ENCODE measurements around the gene RAB37.

RAB37 gene

GRCh38 chr17:74746376-74746775 is 9.3 kb downstream of the RAB37 start:
- DNase-seq = no peak

DNA sequence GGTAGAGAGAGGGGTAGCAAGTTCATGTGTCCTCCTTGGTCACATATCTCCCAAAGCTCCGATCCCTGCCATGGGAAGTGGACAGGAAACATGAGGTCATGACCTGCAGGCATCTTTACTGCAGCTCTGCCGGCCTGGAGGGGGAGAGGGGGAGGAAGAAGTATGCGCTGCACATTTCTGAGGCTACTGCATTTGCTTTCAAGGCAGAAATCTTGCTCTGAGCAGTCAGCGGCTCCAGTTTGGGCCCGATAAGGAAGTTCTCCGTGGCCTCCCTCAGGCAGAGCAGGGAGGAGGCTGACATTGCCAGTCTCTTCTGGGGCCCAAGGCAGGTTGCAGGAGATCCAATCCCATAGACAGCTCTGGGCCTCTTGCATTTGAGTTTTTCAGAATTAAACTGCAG is 9.9 kb downstream of the RAB37 start:
- no peak for DNase-seq

- DNase-seq = no peak
Observed at GRCh38 chr17:74748279-74748528, 11.1 kb downstream of the RAB37 start.

GRCh38 chr17:74748529-74749278 is 11.6 kb downstream of the RAB37 start, which contains the start of gene NHERF1:
Gene NHERF1, plus strand, starts transcription at chr17:74748628. Its CDS starts 219 bp downstream, at chr17:74748847.
- peak; percentile 41 for DNase-seq

DNA sequence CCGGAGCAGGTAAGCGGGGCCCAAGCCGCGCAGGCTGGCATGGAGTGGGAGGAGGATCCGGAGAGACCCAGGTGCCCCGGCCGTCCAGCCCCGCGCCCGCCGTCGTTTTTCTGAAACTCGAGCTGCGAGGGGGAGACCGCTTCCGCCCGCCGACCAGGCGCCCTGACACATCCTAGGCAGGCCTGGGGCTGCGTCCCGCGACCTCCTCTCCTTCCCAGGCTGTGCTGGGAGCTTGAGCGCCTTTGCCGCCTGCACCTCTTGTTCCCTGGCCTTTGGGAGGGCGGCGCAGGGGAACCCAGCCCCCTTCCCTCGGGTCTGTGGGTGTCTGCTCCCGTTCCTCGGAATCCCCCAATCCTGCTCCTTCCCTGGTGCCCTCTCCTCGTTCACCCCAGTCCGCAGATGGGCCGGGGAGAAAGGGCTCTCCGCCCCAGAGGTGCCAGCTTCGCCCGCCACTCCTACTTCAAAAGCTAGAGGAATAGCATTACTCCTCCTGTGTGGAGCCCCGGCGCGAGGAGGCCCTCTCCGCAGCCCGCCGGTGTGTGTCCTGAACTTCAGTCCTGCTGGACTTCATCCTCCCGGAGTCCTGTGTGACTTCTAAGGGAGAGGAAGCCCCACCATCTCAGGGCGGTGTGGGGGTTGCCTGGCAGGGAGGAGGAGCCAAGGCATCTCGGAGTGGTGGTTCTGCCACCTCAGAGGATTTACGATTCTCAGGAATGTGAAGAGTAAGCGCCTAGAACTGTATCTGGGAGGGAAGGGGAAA is 12.4 kb downstream of the RAB37 start:
- DNase-seq = no peak

GRCh38 chr17:74750039-74750326 is 12.9 kb downstream of the RAB37 start:
- DNase-seq = no peak

DNA sequence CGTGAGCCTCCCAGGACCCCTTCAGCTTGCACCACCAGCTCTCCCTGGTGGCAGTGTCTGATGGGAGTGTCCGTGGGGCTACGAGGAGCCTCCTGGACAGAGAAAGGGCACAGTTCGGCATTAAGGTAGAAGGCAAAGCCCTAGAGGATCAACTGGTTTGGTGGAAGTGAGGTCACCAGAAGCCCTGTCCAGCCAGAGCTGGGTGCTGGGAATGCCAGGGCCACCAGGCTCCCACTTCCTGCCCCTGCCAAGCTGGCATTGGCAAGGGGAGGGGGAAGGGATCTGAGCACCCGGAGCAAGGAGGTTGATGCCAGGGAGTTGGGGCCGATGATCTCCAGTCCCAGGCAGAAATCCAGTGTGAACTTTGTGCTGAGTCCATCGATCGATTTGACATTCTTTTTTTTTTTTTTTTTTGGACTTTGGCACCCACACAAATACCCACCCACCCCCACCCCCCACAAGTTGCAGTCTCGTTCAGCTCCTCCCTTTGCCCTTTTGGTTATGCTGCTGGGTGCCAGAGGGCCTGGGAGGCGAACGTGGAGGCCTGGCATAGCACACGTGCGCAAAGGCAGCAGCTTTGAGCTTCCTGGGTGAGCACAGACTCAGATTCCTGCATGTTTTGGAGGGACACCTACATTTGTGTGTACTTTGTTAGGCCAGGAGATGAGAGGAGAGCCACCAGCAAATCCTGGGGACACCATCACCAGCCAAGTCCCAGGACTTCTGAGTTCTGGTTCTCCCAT is 13.4 kb downstream of the RAB37 start:
- no peak for DNase-seq

GRCh38 chr17:74752415-74752814 is 15.4 kb downstream of the RAB37 start:
- DNase-seq = no peak

- no peak for DNase-seq
Observed at GRCh38 chr17:74752822-74753401, 15.9 kb downstream of the RAB37 start.

DNA sequence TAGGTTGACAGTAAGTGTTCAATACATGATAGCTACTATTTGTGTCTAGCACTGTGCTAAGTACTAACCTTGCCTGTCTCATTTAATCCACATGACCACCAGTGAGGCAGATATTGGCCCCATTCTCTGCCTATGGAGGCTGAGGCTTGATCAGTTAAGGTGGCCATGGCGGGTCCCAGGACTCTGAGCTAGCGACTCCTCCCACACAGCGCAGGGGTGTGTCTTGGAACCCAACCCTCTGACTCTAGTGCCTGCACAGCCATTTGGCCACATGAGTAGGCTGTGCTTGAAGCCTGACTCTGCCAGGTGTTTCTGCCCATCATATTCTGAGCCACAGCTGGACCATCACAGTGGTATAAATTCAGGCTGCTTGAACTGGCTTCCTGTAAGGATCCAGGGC is 17.8 kb downstream of the RAB37 start:
- DNase-seq = no peak

DNA sequence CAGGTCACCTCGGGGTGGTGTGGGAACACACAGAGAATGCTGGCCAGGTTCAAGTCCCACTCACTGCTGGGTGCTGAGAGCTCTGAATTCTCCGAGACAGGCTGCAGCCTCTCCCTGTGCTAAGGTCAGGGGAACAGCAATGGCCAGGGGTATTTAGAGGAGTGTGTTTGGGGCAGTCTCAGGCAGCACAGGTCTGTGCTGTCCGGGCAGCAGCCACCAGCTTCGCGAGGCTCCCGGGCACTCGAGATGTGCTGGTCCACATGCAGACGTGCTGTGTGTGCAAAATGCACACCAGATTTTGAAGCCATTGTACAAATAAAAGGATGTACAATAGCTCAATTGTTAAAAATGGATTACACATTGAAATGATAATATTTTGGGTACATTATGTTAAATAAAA is 18.5 kb downstream of the RAB37 start:
- DNase-seq = no peak

GRCh38 chr17:74756891-74757290 is 19.8 kb downstream of the RAB37 start:
- DNase-seq = no peak

DNA sequence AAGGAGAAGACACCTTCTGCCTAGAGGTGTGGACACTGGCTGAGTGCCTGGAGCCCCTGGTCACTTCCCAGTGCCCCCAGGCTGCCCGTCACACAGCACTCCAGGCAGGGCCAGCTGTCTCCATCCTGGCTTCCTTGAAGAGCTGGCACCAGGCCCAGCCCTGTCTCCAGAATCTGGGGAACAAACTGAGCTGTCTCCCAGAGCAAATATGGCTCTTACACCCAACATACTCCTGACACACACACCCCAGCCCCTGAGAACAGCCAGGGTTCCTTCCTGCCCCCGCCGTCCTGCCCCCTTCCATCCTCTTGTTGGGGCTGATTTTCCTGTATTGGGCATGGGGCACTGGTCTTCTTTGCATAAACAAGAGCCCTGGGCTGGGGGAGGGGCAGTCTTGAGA is 20.4 kb downstream of the RAB37 start:
- no peak for DNase-seq

GRCh38 chr17:74757931-74758847 is 21.1 kb downstream of the RAB37 start:
- no peak for DNase-seq

- DNase-seq = no peak
Observed at GRCh38 chr17:74758848-74759168, 21.8 kb downstream of the RAB37 start.

GRCh38 chr17:74759243-74759801 is 22.3 kb downstream of the RAB37 start:
- DNase-seq = no peak

GRCh38 chr17:74759941-74760340 is 22.9 kb downstream of the RAB37 start:
- DNase-seq = no peak

DNA sequence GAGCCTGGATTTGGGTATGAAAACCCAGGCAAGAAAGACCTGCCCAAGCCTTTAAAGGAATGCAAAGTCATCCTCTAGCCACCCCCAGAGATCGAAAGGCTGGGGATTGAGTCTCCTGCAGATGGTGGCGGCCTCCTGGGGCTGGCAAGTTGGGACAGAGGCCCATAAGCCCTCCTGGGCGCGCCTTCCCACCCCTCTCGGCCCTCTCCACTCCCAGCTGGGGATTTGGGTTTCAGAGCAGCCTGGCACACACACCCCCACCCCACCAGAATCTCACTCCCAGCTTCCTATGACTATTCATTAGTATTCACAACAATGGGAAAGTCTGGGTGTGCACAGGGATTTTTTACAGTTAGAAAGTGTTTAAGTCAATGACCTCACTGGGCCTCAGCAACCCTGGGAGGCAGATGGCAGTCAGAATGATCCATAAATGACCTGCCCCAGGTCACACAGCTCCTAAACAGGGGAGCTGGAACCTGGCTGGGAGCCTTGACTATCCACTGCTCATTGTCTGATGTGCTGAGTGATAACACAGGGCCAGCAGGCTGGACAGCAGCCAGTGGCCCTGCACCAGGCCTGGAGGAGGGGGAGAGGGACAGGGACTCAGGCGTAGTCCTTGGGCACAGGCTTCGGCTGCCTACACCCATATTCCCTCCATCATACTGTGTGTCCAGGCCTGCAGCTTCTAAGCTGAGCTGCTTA is 23.5 kb downstream of the RAB37 start:
- no peak for DNase-seq

- DNase-seq = no peak
Observed at GRCh38 chr17:74761419-74761818, 24.4 kb downstream of the RAB37 start.

GRCh38 chr17:74761931-74762330 is 24.9 kb downstream of the RAB37 start:
- DNase-seq = no peak

GRCh38 chr17:74763565-74764387 is 26.7 kb downstream of the RAB37 start:
- DNase-seq = no peak
